Keratinocyte (primary cell): ENCODE results near the gene AGBL2. TPM values are rescaled to one million over a fixed set of nuclear protein-coding genes. Genes with fewer than 3 reads are reported as not detected.
A peak's percentile ranks its signal among the peaks of the same experiment; 100 is the strongest.

ENCODE experiments used
- DNase-seq: peaks from one replicate; pipeline ENCODE4 v3.0.0-alpha.2; 2011; ENCODE audit warnings: low read depth, missing footprints, low spot score
- FAIRE-seq: peaks from 2 replicates; lab custom pipeline; 2011; peaks lifted over from hg19 to GRCh38; lab: Jason Lieb, UNC
- H2AFZ ChIP-seq: 2 replicates; pipeline ENCODE4 v1.6.0; 2012; ENCODE audit warnings: low read length, control low read depth, inconsistent platforms; ENCODE audit not compliant: control insufficient read depth
- H3K27ac ChIP-seq: 2 replicates; pipeline ENCODE4 v1.5.1; 2011; ENCODE audit warnings: low read length; ENCODE audit not compliant: control insufficient read depth, insufficient read depth
- H3K27me3 ChIP-seq: 3 replicates; pipeline ENCODE4 v1.6.0; 2011; ENCODE audit warnings: low read length; ENCODE audit not compliant: control insufficient read depth, insufficient read depth; ENCODE audit errors: extremely low read depth
- H3K36me3 ChIP-seq, 2 experiments: 2 replicates in 1 of 2; 3 replicates in 1 of 2; pipeline ENCODE4 v1.5.1; 2011; ENCODE audit warnings: low read length in 2 of 2, mild to moderate bottlenecking in 1 of 2; ENCODE audit not compliant: control insufficient read depth in 2 of 2, insufficient read depth in 2 of 2; ENCODE audit errors: extremely low read depth in 1 of 2
- H3K4me1 ChIP-seq: 3 replicates; pipeline ENCODE4 v1.5.1; 2011; ENCODE audit warnings: low read length; ENCODE audit not compliant: control insufficient read depth, insufficient read depth; ENCODE audit errors: extremely low read depth
- H3K4me2 ChIP-seq: 3 replicates; pipeline ENCODE4 v1.6.0; 2011; ENCODE audit warnings: low read depth, low read length; ENCODE audit not compliant: control insufficient read depth, insufficient read depth; ENCODE audit errors: extremely low read depth
- H3K4me3 ChIP-seq, 3 experiments: fragments of 200-600 bp in 1 of 3; sonication (generic) in 1 of 3; 2 replicates in 2 of 3; 3 replicates in 1 of 3; pipeline ENCODE4 v1.5.1; 2011 to 2016; ENCODE audit warnings: low read length in 3 of 3, mild to moderate bottlenecking in 3 of 3, control low read depth in 2 of 3, inconsistent platforms in 1 of 3, low read depth in 1 of 3, mixed read lengths in 1 of 3, mixed run types in 1 of 3, moderate library complexity in 1 of 3; ENCODE audit not compliant: control insufficient read depth in 2 of 3, insufficient read depth in 2 of 3; ENCODE audit errors: extremely low read depth in 1 of 3
- H3K79me2 ChIP-seq: 2 replicates; pipeline ENCODE4 v1.6.0; 2012; ENCODE audit warnings: low read length; ENCODE audit not compliant: control insufficient read depth, insufficient read depth
- H3K9ac ChIP-seq: 3 replicates; pipeline ENCODE4 v1.6.0; 2011; ENCODE audit warnings: low read length; ENCODE audit not compliant: control insufficient read depth, insufficient read depth; ENCODE audit errors: extremely low read depth
- H3K9me1 ChIP-seq: 3 replicates; pipeline ENCODE4 v1.6.0; 2011; ENCODE audit warnings: low read length; ENCODE audit not compliant: control insufficient read depth, insufficient read depth; ENCODE audit errors: extremely low read depth
- H3K9me3 ChIP-seq: 2 replicates; pipeline ENCODE4 v1.5.1; 2012; ENCODE audit warnings: low read depth, low read length; ENCODE audit not compliant: control insufficient read depth
- H4K20me1 ChIP-seq: 3 replicates; pipeline ENCODE4 v1.6.0; 2011; ENCODE audit warnings: low read length; ENCODE audit not compliant: control insufficient read depth, insufficient read depth; ENCODE audit errors: extremely low read depth
- EZH2 ChIP-seq: IDR thresholded peaks from one replicate; pipeline ENCODE4 v1.6.1; 2012; ENCODE audit warnings: inconsistent platforms, mild to moderate bottlenecking, low read length, moderate library complexity
- dilution Hi-C: fragments of 300-500 bp; cut with MboI; formaldehyde crosslinking; loops from one replicate; pipeline ENCODE4 v1.7.0; 2020; ENCODE audit warnings: low sequenced_read_pairs; ENCODE audit not compliant: extremely low pct_ligation_motif_present
- polyA plus RNA-seq, 5 experiments: library from polyadenylated mRNA; depleted of rRNA in 3 of 5; stranded (reverse) in 3 of 5; stranded (forward) in 1 of 5; unstranded in 1 of 5; fragments of >200 nt; gene quantifications; 1 replicate in 1 of 5; 2 replicates in 3 of 5; 3 replicates in 1 of 5; pipeline versions ENCODE4 v1.2.1 to v1.2.3, GENCODE V29; 2011 to 2012; ENCODE audit warnings: missing spikeins in 2 of 5, low read depth in 1 of 5, low replicate concordance in 1 of 5
- TF ChIP-seq, protein P1 (sequence below), 3 experiments: IDR thresholded peaks in 1 of 3; conservative IDR thresholded peaks in 1 of 3; optimal IDR thresholded peaks in 1 of 3; 2 replicates in 2 of 3; 3 replicates in 1 of 3; pipeline versions ENCODE3 to v1.5.1; 2011; ENCODE audit warnings: low read length in 3 of 3, mild to moderate bottlenecking in 3 of 3, moderate library complexity in 2 of 3, control low read depth in 1 of 3, inconsistent platforms in 1 of 3; ENCODE audit not compliant: insufficient read depth in 2 of 3; ENCODE audit errors: extremely low read depth in 1 of 3

Gene AGBL2
- polyA plus RNA-seq, 1 donor (not counting 4 experiments of a cell fraction or from before 2014, with no cell fraction given): 1.3 TPM

DNA sequence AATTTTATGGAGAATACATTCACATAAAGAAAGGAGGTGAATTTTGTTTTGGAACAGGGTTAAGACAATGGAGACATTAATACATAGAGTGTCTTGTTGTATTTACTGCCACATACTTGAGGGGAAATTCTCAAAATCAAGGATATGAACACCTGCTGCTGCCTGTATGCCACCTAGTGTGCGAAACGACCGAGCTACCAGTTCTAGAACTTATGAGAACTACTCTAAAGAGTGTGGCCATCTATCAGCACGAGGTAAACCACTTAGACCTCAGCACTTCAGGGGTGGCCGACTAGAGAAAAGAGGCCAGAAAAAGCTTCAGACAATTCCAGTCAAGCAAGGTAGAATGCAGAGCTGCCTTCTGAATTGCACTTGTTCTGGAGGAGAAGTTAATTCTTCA lies 1.5 kb upstream of the AGBL2 start:
- no peaks in the 10 kb centered on the region for H3K79me2 ChIP-seq
- H3K27ac ChIP-seq: no peak overlapping the region
- DNase-seq: no peak
- no peak overlapping the region for H3K9ac ChIP-seq
- H3K4me2 ChIP-seq: no peak overlapping the region
- no peaks in the 10 kb centered on the region for H3K9me3 ChIP-seq
- peaks cover 11 to 15% of the 10 kb centered on the region in 2 experiments for H3K36me3 ChIP-seq
- dilution Hi-C loops: no loop called here
- H3K9me1 ChIP-seq: no peaks in the 10 kb centered on the region
- no peaks in the 10 kb centered on the region for H3K27me3 ChIP-seq
- no peak for FAIRE-seq
- peaks cover 8% of the 10 kb centered on the region for H3K4me1 ChIP-seq
- no peak overlapping the region for H2AFZ ChIP-seq
- TF ChIP-seq, protein P1, sequence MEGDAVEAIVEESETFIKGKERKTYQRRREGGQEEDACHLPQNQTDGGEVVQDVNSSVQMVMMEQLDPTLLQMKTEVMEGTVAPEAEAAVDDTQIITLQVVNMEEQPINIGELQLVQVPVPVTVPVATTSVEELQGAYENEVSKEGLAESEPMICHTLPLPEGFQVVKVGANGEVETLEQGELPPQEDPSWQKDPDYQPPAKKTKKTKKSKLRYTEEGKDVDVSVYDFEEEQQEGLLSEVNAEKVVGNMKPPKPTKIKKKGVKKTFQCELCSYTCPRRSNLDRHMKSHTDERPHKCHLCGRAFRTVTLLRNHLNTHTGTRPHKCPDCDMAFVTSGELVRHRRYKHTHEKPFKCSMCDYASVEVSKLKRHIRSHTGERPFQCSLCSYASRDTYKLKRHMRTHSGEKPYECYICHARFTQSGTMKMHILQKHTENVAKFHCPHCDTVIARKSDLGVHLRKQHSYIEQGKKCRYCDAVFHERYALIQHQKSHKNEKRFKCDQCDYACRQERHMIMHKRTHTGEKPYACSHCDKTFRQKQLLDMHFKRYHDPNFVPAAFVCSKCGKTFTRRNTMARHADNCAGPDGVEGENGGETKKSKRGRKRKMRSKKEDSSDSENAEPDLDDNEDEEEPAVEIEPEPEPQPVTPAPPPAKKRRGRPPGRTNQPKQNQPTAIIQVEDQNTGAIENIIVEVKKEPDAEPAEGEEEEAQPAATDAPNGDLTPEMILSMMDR (optimal IDR thresholded peaks at IDR 0.05 in 1 of 3, IDR thresholded peaks at IDR 0.05 in 1 of 3, conservative IDR thresholded peaks at IDR 0.05 in 1 of 3; ENCODE audit: extremely low read depth in 1 of 3, insufficient read depth in 2 of 3, low read length in 3 of 3): peak in 1 of 3 experiments; percentile 19
- no peak for TF ChIP-seq EZH2
- no peak overlapping the region for H3K4me3 ChIP-seq
- H4K20me1 ChIP-seq: no peaks in the 10 kb centered on the region

DNA sequence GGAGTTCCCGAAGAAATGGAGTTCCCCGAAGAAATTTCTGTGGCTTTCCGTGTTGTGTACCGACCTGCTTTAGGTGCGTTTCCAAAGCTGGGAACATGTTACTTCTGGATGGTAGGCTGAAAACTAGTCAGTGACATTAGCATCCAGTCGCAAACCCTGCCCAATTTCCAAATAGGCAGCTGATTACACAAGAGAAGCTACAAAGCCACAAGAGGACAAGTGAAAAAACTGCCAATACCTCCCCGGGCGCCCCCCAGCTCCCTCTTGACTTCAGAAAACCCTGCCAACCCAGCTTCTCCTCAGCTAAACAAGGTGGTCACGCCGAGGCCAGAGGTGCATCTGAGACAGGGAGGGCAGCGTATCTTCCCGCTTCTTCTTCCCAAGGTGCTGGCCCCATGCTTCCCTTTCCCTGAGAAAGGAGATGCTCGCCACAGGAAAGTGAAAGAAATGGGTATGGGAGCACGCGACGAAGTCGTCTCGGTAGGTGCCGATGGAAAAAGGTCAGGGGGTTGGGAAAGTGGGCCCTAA lies 551 bp downstream of the AGBL2 start:
- Histone ChIP-seq H3K9ac (peak overlapping the region; percentile 73), H4K20me1 (no peaks in the 10 kb centered on the region), H3K9me3 (no peaks in the 10 kb centered on the region), H3K79me2 (no peaks in the 10 kb centered on the region), H2AFZ (peak overlapping the region; percentile 88), H3K4me2 (peak overlapping the region; percentile 97), H3K4me1 (peaks cover 8% of the 10 kb centered on the region), H3K27me3 (no peaks in the 10 kb centered on the region), H3K9me1 (no peaks in the 10 kb centered on the region), H3K27ac (peak overlapping the region; percentile 62), H3K36me3 (peaks cover 5 to 11% of the 10 kb centered on the region in 2 experiments), H3K4me3 (peak overlapping the region; percentile 64 to 88 (median 71))
- dilution Hi-C loops: no loop called here
- TF ChIP-seq, protein P1 (optimal IDR thresholded peaks at IDR 0.05 in 1 of 3, IDR thresholded peaks at IDR 0.05 in 1 of 3, conservative IDR thresholded peaks at IDR 0.05 in 1 of 3; ENCODE audit: extremely low read depth in 1 of 3, insufficient read depth in 2 of 3, low read length in 3 of 3): no peak
- TF ChIP-seq EZH2: no peak
- FAIRE-seq (no peak), DNase-seq (no peak)
